Activated CD4-positive, alpha-beta T cell treated with anti-CD3 and anti-CD28 coated beads, Interleukin-2, amount 10 ng/mL, durations not matched to agents 24 days and 14 days (primary cell): ENCODE data around the gene CCDC78. TPM values are rescaled to one million over a fixed set of nuclear protein-coding genes. Genes with fewer than 3 reads are reported as not detected.
"Not testable (repeated sequence)": the region's sequence is repeated elsewhere in the genome, so short reads cannot be mapped to it uniquely, and the experiment has no call there.

Experiments used
- DNase-seq: peaks from one replicate; pipeline ENCODE4 v3.0.0; 2022
- H3K27ac Mint-ChIP-seq: one replicate; pipeline ENCODE4 v1.8.0; 2022; ENCODE audit warnings: mild to moderate bottlenecking, mixed read lengths
- H3K27me3 Mint-ChIP-seq: one replicate; pipeline ENCODE4 v1.8.0; 2022; ENCODE audit warnings: mixed read lengths
- H3K36me3 Mint-ChIP-seq: one replicate; pipeline ENCODE4 v1.8.0; 2022; ENCODE audit warnings: low read depth, mild to moderate bottlenecking, mixed read lengths
- H3K4me1 Mint-ChIP-seq: one replicate; pipeline ENCODE4 v1.8.0; 2021; ENCODE audit warnings: mixed read lengths
- H3K4me3 Mint-ChIP-seq: one replicate; pipeline ENCODE4 v1.8.0; 2022; ENCODE audit warnings: mild to moderate bottlenecking, moderate library complexity, mixed read lengths
- H3K9me3 Mint-ChIP-seq: one replicate; pipeline ENCODE4 v1.8.0; 2021; ENCODE audit warnings: mixed read lengths
- intact Hi-C: fragments of 100-400 bp; cut with micrococcal nuclease; formaldehyde crosslinking; loops from one replicate; pipeline ENCODE4 v1.15.1; 2023
- total RNA-seq: library from RNA; stranded (reverse); gene quantifications from 2 replicates; pipeline ENCODE4 v1.2.3, GENCODE V29; 2022

The CCDC78 gene
- total RNA-seq, 1 donor from 2014 or later = 6.9 TPM

DNA sequence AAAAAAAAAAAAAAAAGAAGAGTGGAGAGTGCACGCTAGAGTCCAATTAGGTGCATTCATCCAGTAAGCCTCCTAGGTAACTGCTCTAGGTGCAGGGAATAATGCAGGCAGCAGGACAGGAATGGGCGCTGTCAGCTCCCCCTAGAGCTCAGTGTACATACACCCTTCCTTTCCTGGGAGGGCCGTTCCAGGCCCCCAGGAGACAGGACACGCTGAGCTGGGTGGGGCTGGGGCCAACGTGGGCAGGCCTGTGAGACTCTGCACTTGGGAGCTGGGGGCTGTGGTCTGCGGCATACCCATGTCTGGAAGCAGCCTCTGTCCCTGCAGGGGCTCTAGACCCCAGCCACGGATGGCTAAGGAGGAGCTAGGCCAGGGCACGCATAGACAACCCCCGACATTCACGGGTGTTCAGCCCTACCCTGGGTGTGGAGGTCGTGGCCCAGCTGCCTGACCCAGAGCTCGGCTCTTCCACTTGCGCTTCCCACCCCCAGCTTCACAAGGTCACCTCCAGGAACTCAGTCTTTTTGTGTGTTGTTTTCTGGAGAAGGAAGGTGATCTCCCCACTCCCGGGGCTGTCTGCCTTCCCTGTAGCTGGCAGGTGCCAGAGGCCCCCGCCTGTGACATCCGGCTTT is 6.3 kb downstream of the CCDC78 start:
- Mint-ChIP-seq H3K4me1 (peaks cover 3% of the 10 kb centered on the region), H3K4me3 (peak overlapping the region; percentile 85), H3K27me3 (peaks cover 17% of the 10 kb centered on the region), H3K27ac (peak overlapping the region; percentile 80), H3K36me3 (no peaks in the 10 kb centered on the region), H3K9me3 (no peaks in the 10 kb centered on the region)
- DNase-seq = no peak
- intact Hi-C loops = no loop called here

DNA sequence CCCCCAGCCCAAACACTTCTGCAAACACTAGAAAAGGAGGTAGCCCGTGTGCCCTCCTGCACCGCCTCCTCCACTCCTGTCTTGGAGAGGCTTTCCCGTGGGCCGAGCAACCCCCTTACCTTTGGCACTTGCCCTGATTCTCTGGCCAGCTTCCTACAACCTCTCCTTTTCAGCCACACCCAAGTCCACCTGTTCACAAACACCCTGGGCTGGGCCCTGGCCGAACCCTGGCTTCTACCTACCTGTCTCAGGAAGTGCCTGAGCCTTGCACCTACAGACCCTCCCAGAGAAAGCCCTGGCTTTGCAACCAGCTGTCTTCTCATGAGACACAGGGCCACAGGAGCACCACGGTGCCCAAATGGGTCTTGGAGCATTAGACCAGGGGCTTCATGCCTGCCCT is 7.3 kb downstream of the CCDC78 start:
- DNase-seq = no peak
- Mint-ChIP-seq H3K4me1 (peaks cover 3% of the 10 kb centered on the region), H3K27me3 (peaks cover 19% of the 10 kb centered on the region), H3K36me3 (no peaks in the 10 kb centered on the region), H3K27ac (no peak overlapping the region), H3K9me3 (no peaks in the 10 kb centered on the region), H3K4me3 (peak overlapping the region; percentile 85)
- intact Hi-C loops = no loop called here

DNA sequence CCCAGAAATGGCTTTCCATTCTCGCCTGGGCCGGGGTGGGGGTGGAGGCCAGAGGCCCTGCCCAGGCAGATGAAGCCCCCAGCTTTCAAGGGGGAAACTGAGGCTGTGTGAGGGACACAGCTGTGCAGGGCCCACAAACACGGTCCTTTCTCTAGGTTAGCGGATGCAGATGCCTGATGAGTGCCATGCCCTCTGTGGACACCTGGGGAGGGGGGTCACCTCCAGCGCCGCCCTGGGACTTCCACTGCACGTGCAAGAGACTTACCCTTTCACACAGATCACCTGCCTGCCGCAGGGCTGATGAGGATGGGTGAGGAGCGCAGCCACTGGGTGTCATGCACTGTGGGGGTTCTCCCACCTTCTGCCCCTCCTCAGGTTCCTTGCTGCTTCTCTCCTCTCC is 7.9 kb downstream of the CCDC78 start:
- no peak overlapping the region for H3K4me3 Mint-ChIP-seq
- H3K27me3 Mint-ChIP-seq = peaks cover 19% of the 10 kb centered on the region
- H3K36me3 Mint-ChIP-seq = no peaks in the 10 kb centered on the region
- intact Hi-C loops = no loop called here
- peaks cover 3% of the 10 kb centered on the region for H3K4me1 Mint-ChIP-seq
- no peaks in the 10 kb centered on the region for H3K9me3 Mint-ChIP-seq
- no peak overlapping the region for H3K27ac Mint-ChIP-seq
- DNase-seq = no peak

DNA sequence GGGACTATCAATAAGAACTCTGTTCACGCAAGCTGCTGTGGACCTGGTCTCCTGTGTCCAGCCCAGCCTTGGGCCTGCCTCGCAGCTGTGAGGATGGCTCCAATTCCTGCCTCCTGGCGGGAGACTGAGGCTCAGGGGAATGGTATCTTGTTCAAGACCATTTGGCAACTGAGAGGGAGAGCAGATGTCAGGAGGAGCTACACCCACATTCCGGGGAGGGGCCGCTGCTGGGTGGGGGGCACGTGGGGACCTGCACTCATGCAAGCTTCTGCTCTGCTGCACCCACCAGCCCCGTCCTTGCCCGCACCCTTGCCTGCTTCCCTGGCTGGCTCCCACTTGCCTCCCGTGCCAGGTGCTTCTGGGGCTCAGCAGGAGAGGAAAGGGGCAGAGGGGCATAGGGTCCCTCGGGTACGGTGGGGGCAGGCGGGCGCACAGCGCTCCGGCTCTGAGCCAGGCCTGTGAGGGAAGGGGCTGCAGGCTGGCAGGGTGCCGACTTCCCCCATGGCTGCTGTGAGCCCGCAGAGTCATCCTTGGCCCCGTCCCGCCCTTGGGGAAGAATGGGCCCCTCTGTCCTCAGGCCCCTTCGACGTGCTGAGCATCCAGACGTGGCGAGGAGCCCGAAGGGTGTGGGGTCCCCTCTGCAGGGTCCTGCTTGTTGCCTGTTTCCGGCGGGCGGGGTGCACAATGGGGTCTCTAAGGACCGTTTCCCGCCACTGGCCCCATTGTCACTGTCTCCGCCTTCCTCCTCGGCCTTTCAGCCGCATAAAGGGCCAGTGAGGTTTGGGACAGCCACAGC is 8.6 kb downstream of the CCDC78 start:
- peaks cover 6% of the 10 kb centered on the region for H3K4me1 Mint-ChIP-seq
- intact Hi-C loops = no loop called here
- H3K27me3 Mint-ChIP-seq = peaks cover 22% of the 10 kb centered on the region
- no peaks in the 10 kb centered on the region for H3K9me3 Mint-ChIP-seq
- no peaks in the 10 kb centered on the region for H3K36me3 Mint-ChIP-seq
- no peak overlapping the region for H3K27ac Mint-ChIP-seq
- H3K4me3 Mint-ChIP-seq = no peak overlapping the region
- no peak for DNase-seq

DNA sequence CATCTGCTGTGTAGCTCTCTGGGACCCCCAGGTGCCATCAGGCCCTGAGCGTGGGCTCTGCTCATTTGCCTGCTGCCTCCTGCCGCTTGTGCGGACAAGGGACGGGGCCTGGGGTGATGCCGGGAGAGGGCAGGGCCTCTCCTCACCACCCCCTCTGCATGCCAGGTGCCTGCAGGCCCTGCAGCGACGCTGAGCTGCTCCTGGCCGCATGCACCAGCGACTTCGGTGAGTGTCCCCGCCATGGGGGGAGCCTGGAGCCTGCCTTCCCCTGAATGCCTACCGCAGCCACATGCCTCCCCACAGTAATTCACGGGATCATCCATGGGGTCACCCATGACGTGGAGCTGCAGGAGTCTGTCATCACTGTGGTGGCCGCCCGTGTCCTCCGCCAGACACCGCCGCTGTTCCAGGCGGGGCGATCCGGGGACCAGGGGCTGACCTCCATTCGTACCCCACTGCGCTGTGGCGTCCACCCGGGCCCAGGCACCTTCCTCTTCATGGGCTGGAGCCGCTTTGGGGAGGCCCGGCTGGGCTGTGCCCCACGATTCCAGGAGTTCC is 9.4 kb downstream of the CCDC78 start:
- peaks cover 7% of the 10 kb centered on the region for H3K4me1 Mint-ChIP-seq
- no peak overlapping the region for H3K27ac Mint-ChIP-seq
- H3K36me3 Mint-ChIP-seq = no peaks in the 10 kb centered on the region
- DNase-seq = no peak
- peaks cover 23% of the 10 kb centered on the region for H3K27me3 Mint-ChIP-seq
- intact Hi-C loops = no loop called here
- H3K4me3 Mint-ChIP-seq = no peak overlapping the region
- no peaks in the 10 kb centered on the region for H3K9me3 Mint-ChIP-seq

DNA sequence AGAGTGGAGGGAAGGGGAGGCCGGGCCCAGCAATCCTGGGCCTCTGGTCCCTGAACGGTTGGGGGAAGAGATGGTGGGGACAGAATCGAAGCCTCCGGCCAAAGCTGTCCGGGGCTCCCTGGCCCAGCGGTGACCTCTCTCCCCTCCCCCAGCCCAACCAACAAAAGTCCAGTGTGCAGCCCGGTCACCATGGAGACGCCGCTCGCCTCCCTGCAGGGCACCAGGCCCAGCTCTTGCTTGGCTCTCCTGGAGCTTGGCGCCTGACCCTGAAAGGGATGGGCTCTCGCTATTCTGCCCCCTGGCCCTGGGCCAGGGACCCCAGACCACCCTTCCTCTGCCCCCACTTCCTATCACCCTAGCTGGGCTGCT is 10.1 kb downstream of the CCDC78 start:
- H3K4me1 Mint-ChIP-seq = peaks cover 7% of the 10 kb centered on the region
- H3K36me3 Mint-ChIP-seq = no peaks in the 10 kb centered on the region
- no peak overlapping the region for H3K27ac Mint-ChIP-seq
- H3K4me3 Mint-ChIP-seq = peak overlapping the region; percentile 62
- DNase-seq = no peak
- H3K9me3 Mint-ChIP-seq = no peaks in the 10 kb centered on the region
- H3K27me3 Mint-ChIP-seq = peaks cover 24% of the 10 kb centered on the region
- intact Hi-C loops = no loop called here

DNA sequence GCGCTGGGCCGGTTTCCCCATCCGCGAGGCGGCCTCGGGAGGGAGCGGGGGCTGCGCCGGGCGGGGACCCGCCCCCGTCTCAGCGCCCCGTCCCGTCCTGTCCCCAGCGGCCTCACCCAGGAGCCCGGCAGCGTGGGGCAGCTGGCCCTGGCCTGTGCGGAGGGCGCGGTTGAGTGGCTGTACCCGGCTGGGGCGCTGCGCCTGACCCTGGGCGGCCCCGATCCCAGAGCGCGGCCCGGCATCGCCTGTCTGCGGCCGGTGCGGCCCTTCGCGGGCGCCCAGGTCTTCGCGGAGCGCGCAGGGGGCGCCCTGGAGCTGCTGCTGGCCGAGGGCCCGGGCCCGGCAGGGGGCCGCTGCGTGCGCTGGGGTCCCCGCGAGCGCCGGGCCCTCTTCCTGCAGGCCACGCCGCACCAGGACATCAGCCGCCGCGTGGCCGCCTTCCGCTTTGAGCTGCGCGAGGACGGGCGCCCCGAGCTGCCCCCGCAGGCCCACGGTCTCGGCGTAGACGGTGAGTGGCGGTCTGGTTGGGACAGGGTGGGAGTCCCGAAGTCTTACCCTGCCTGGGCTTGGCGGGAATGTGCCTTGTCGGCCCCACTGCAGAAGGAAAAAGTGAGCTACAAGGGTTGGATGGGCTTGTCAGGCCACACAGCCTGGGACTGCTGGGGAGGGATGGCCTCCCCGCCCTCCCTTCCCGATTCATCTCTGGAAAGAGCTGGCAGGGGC is 10.6 kb downstream of the CCDC78 start:
- no peaks in the 10 kb centered on the region for H3K36me3 Mint-ChIP-seq
- H3K4me1 Mint-ChIP-seq = peaks cover 7% of the 10 kb centered on the region
- intact Hi-C loops = loop anchor here (1.0 kb wide), 1 partner anchor 26 kb away; no protein-coding TSS in a partner anchor
- peak overlapping the region; percentile 62 for H3K4me3 Mint-ChIP-seq
- peak; percentile 74 for DNase-seq
- H3K27me3 Mint-ChIP-seq = peaks cover 24% of the 10 kb centered on the region
- H3K9me3 Mint-ChIP-seq = no peaks in the 10 kb centered on the region
- H3K27ac Mint-ChIP-seq = no peak overlapping the region

DNA sequence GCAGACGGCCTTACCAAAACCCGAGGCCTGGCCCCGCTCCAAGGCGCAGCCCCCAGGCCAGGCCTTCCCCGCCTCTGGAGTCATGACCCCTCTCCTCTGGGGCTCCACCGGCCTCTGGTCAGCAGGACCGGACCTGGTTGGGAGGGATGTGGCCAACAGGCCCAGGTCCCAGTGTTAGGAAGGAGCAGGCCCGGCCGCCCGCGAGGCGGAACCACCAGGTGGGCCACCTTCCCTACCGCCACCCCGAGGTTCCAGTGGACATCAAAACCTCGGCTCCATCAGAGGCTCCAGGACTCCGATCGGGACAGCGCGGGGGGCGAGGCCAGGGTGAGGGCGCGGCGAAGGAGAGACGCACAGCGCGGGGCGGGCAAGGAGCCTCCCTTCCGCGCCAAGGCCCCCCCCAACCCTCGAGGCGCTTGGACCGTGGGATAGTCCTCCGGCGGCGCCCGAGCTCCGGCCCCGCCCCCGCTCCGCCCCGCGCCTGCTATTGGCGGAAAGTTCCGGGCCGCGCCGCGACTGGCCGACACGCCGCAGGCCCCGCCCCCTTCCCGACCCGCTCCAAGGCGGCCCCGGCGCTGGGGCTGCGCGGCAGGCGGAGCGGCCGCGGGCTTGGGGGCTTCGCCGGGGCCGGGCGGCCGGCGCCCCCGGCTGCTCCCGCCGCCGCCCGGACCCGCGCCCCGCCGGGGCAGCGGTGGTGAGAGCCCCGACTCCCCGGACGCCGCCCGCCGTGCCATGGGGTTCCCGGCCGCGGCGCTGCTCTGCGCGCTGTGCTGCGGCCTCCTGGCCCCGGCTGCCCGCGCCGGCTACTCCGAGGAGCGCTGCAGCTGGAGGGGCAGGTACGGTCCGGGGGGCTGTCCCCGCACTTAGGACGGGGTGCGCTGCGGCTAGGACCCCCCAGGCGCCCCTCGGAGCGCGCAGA is 11.4 kb downstream of the CCDC78 start, which contains the start of gene METRN:
TSS of gene METRN (plus strand) at position 561 of the 919 bp plus-strand sequence. CDS start at position 733, 172 bp downstream.
- Mint-ChIP-seq H3K27ac (no peak within 1 kb of the TSS), H3K9me3 (no peaks in the 10 kb centered on the region), H3K36me3 (no peaks in the 10 kb centered on the region), H3K27me3 (peaks cover 24% of the 10 kb centered on the region), H3K4me3 (peak within 1 kb of the TSS; percentile 62), H3K4me1 (peaks cover 4% of the 10 kb centered on the region)
- DNase-seq = peak; percentile 98
- intact Hi-C loops = loop anchor here (1.0 kb wide), 1 partner anchor 26 kb away; no protein-coding TSS in a partner anchor

DNA sequence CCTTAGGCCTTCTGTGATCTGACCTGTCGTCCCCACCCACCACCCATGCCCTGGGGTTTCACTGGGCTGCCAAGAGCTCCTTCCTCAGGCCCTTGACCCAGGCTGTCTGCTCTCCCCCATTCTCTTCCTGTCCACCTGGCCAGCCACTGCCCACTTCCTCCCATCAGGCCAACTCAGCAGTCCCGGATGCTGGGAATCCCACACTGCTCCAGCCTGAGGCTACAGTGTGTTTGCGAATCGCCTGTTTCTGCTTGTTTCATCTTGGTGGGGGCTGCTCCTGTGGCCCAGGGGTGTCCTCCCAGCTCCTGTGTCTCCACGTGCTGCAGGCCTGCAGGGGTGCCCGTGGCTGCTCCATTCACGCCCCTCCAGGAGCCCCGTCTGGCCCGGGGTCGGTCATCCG is 12.2 kb downstream of the CCDC78 start:
- Mint-ChIP-seq H3K9me3 (no peaks in the 10 kb centered on the region), H3K4me1 (peaks cover 4% of the 10 kb centered on the region)
- intact Hi-C loops = no loop called here

DNA sequence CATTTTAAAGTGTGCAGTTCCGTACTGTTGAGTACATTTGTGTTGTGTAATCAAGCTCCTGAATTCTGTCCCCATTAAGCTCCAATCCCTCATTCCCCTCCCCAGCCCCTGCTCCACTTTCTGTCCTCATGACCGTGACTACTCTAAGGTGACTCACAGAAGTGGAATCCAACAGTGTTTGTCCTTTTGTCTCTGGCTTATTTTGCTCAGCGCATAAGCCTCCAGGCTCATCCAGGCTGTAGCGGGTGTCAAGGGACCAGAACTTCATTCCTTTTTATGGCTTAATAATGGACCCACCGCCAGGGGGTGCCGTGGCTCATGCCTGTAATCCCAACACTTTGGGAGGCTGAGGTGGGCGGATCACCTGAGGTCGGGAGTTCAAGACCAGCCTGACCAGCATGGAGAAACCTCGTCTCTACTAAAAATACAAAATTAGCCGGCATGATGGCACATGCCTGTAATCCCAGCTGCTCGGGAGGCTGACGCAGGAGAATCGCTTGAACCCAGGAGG is 13.4 kb downstream of the CCDC78 start:
- not testable (repeated sequence) for H3K4me3 Mint-ChIP-seq, H3K9me3 Mint-ChIP-seq, H3K4me1 Mint-ChIP-seq, H3K36me3 Mint-ChIP-seq
- peak; percentile 86 for DNase-seq
- peak overlapping the region; percentile 6 for H3K27ac Mint-ChIP-seq
- H3K27me3 Mint-ChIP-seq = peaks cover 24% of the 10 kb centered on the region
- intact Hi-C loops = loop anchor here (1.0 kb wide), 1 partner anchor 76 kb away; the partner anchor contains the start of genes CHTF18 and RPUSD1

More for the DNA sequence above, 12.2 kb downstream of the CCDC78 start:
- Mint-ChIP-seq H3K4me3 (no peak overlapping the region), H3K27ac (no peak overlapping the region), H3K36me3 (no peaks in the 10 kb centered on the region), H3K27me3 (peaks cover 21% of the 10 kb centered on the region)
- DNase-seq = no peak

DNA sequence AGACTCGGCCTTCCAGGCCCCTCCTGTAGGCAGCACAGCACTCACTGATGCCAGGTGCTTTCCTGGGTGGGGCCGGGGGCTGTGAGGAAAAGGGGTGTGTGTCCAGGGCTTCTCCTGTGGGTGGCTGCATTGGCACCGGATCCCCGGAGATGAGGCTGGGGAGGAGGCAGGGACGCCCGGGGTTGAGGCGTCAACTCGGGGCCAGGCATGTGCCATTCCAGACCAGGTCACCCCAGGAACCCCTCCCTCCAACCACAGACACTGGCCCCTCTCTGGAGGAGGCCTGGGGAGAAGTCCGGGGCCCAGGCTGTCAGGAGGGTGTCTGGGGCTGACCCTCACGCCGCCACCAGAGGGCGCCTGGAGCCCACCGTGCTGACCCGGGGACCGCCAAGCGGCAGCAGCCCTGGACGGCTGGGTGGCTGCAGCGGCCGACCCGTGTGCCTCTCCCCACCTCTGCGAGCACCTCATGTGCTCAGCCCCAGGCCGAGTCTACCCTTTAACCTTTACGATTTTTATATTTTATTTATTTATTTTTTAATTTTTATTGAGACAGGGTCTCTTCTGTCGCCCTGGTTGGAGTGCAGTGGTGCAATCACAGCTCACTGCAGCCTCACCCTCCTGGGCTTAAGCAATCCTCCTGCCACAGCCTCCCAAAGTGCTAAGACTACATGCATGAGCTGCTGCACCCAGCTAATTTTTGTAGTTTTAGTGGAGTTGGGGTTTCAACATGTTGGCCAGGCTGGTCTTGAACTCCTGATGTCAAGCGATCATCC is 14.5 kb downstream of the CCDC78 start:
- intact Hi-C loops = loop anchor here (1.0 kb wide), 2 partner anchors 74 to 77 kb away; partner anchors contain the start of genes CHTF18 and RPUSD1
- no peaks in the 10 kb centered on the region for H3K9me3 Mint-ChIP-seq

DNA sequence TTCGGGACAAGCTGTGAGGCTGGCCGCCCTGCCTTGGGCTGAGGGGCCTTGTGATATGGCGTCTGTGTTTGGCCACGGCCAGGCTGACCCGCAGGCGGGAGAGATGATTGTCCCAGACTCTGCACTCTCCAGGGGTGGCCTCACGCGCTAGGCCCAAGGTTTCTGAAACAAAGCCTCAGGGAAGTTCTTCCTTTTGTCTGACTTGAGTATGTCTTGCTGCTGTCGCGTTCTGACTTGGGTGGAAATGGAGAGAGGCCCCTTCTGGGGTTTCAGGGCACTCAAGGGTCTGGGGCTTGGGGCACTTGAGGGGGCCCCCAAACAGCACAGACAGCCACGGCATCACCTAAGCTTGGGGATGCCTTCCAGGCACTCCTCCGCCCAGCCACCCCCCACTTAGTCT is 15.2 kb downstream of the CCDC78 start:
- DNase-seq = no peak
- Mint-ChIP-seq H3K4me3 (no peak overlapping the region), H3K36me3 (no peaks in the 10 kb centered on the region), H3K27ac (no peak overlapping the region), H3K9me3 (no peaks in the 10 kb centered on the region), H3K4me1 (peaks cover 4% of the 10 kb centered on the region), H3K27me3 (peaks cover 32% of the 10 kb centered on the region)
- intact Hi-C loops = loop anchor here (1.0 kb wide), 1 partner anchor 74 kb away; no protein-coding TSS in a partner anchor

More for the DNA sequence above, 14.5 kb downstream of the CCDC78 start:
- H3K27me3 Mint-ChIP-seq = peaks cover 31% of the 10 kb centered on the region
- peaks cover 4% of the 10 kb centered on the region for H3K4me1 Mint-ChIP-seq
- peak; percentile 94 for DNase-seq
- no peaks in the 10 kb centered on the region for H3K36me3 Mint-ChIP-seq
- H3K4me3 Mint-ChIP-seq = no peak overlapping the region
- H3K27ac Mint-ChIP-seq = no peak overlapping the region
